SK-N-SH (cell line): ENCODE measurements around the gene IGF2BP2.
"Not testable (repeated sequence)": the region's sequence is repeated elsewhere in the genome, so short reads cannot be mapped to it uniquely, and the experiment has no call there.

Experiments
- EP300 ChIP-seq, 2 experiments: IDR thresholded peaks; 2 replicates each; pipeline versions ENCODE4 v1.4.0 to v1.6.1; 2012; ENCODE audit warnings: borderline replicate concordance in 1 of 2, low read depth in 1 of 2, low read length in 1 of 2
- GATA2 ChIP-seq: sonication (generic); formaldehyde crosslinking; IDR thresholded peaks from 2 replicates; pipeline ENCODE4 v1.5.0; 2020; ENCODE audit warnings: mild to moderate bottlenecking, missing genetic modification reagents
- MXI1 ChIP-seq: IDR thresholded peaks from 2 replicates; pipeline ENCODE4 v1.6.1; 2012; ENCODE audit warnings: mild to moderate bottlenecking, low read depth, low read length, improper control_type of control experiment
- NFIC ChIP-seq: IDR thresholded peaks from 2 replicates; pipeline ENCODE4 v1.4.0; 2012; ENCODE audit warnings: borderline replicate concordance
- POLR2AphosphoS5 ChIP-seq: IDR thresholded peaks from 2 replicates; pipeline ENCODE4 v1.6.1; 2012; ENCODE audit warnings: low read depth, low read length
- RAD21 ChIP-seq: IDR thresholded peaks from 2 replicates; pipeline ENCODE4 v1.6.1; 2012; ENCODE audit warnings: mild to moderate bottlenecking, low read length
- RCOR1 ChIP-seq: fragments of 150-350 bp; IDR thresholded peaks from 2 replicates; pipeline ENCODE4 v1.6.1; 2017; ENCODE audit warnings: antibody characterized with exemption, low read length
- TAF1 ChIP-seq: IDR thresholded peaks from 2 replicates; pipeline ENCODE4 v1.6.1; 2012; ENCODE audit warnings: low read depth, mild to moderate bottlenecking, low read length, moderate library complexity, borderline replicate concordance
- YY1 ChIP-seq: IDR thresholded peaks from 2 replicates; pipeline ENCODE4 v1.4.0; 2012; ENCODE audit warnings: low read depth, mild to moderate bottlenecking
- ZBTB33 ChIP-seq: IDR thresholded peaks from 2 replicates; pipeline ENCODE4 v1.4.0; 2012; ENCODE audit warnings: low read depth, borderline replicate concordance
- TF ChIP-seq, protein P1 (sequence below): fragments of 200-600 bp; sonication (generic); IDR thresholded peaks from 2 replicates; pipeline ENCODE4 v1.6.1; 2017; ENCODE audit warnings: antibody characterized with exemption, mild to moderate bottlenecking, moderate library complexity

DNA sequence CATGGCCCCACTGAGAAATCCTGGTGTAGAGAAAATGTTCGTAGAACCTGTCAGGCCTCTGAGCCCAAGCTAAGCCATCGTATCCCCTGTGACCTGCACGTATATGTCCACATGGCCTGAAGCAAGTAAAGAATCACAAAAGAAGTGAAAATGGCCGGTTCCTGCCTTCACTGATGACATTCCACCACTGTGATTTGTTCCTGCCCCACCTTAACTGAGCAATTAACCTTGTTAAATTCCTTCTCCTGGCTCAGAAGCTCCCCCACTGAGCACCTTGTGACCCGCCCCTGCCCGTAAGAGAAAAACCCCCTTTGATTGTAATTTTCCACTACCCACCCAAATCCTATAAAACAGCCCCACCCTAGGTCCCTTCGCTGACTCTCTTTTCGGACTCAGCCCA, 38.6 kb downstream of the IGF2BP2 start:
- TF ChIP-seq, protein P1, sequence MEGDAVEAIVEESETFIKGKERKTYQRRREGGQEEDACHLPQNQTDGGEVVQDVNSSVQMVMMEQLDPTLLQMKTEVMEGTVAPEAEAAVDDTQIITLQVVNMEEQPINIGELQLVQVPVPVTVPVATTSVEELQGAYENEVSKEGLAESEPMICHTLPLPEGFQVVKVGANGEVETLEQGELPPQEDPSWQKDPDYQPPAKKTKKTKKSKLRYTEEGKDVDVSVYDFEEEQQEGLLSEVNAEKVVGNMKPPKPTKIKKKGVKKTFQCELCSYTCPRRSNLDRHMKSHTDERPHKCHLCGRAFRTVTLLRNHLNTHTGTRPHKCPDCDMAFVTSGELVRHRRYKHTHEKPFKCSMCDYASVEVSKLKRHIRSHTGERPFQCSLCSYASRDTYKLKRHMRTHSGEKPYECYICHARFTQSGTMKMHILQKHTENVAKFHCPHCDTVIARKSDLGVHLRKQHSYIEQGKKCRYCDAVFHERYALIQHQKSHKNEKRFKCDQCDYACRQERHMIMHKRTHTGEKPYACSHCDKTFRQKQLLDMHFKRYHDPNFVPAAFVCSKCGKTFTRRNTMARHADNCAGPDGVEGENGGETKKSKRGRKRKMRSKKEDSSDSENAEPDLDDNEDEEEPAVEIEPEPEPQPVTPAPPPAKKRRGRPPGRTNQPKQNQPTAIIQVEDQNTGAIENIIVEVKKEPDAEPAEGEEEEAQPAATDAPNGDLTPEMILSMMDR = not testable (repeated sequence)
- not testable (repeated sequence) for TF ChIP-seq POLR2AphosphoS5; TAF1; RCOR1; GATA2 (CRISPR knock-in tag); RAD21; YY1; EP300 (IDR thresholded peaks at IDR 0.05; ENCODE audit: borderline replicate concordance in 1 of 2, low read depth in 1 of 2, low read length in 1 of 2); NFIC; MXI1; ZBTB33
